MM.1S (cell line): Measurements from ENCODE around the gene ATF7.
"Not testable (repeated sequence)": the region's sequence is repeated elsewhere in the genome, so short reads cannot be mapped to it uniquely, and the experiment has no call there.

ENCODE experiments used
- DNase-seq: peaks from one replicate; pipeline ENCODE4 v3.0.0-alpha.2; 2015
- H2AFZ ChIP-seq: fragments of 300-600 bp; sonication (generic); 2 replicates; pipeline ENCODE4 v1.6.0; 2016; ENCODE audit warnings: antibody characterized with exemption, low read length
- H3F3A ChIP-seq: fragments of 300-600 bp; sonication (generic); 2 replicates; pipeline ENCODE4 v1.6.1; 2016; ENCODE audit warnings: mild to moderate bottlenecking, antibody characterized with exemption, low read length, moderate library complexity, mixed read lengths; ENCODE audit not compliant: insufficient read depth
- H3K27ac ChIP-seq: fragments of 300-600 bp; sonication (generic); 2 replicates; pipeline ENCODE4 v1.5.1; 2016; ENCODE audit warnings: mild to moderate bottlenecking, low read length
- H3K27me3 ChIP-seq: fragments of 300-600 bp; sonication (generic); replicated peaks from 2 replicates; pipeline ENCODE4 v1.6.0; 2016; ENCODE audit warnings: low read length; ENCODE audit not compliant: insufficient read depth
- H3K36me3 ChIP-seq: fragments of 300-600 bp; sonication (generic); replicated peaks from 2 replicates; pipeline ENCODE4 v1.6.1; 2016; ENCODE audit warnings: mild to moderate bottlenecking, low read length, mixed read lengths; ENCODE audit not compliant: insufficient read depth
- H3K4me1 ChIP-seq: fragments of 300-600 bp; sonication (generic); 2 replicates; pipeline ENCODE4 v1.6.1; 2016; ENCODE audit warnings: low read length, mixed read lengths
- H3K4me2 ChIP-seq: fragments of 300-600 bp; sonication (generic); 2 replicates; pipeline ENCODE4 v1.6.0; 2016; ENCODE audit warnings: low read depth, low read length
- H3K4me3 ChIP-seq: fragments of 300-600 bp; sonication (generic); 2 replicates; pipeline ENCODE4 v1.5.1; 2016; ENCODE audit warnings: low read length, mixed read lengths
- H3K79me2 ChIP-seq: fragments of 300-600 bp; sonication (generic); 2 replicates; pipeline ENCODE4 v1.6.1; 2016; ENCODE audit warnings: mixed run types, low read length, mixed read lengths
- H3K9ac ChIP-seq: fragments of 300-600 bp; sonication (generic); 2 replicates; pipeline ENCODE4 v1.6.1; 2016; ENCODE audit warnings: low read length, mixed read lengths
- H3K9me2 ChIP-seq: fragments of 300-600 bp; sonication (generic); replicated peaks from 2 replicates; pipeline ENCODE4 v1.6.1; 2016; ENCODE audit warnings: mild to moderate bottlenecking, low read length, mixed read lengths; ENCODE audit not compliant: insufficient read depth
- H3K9me3 ChIP-seq: fragments of 300-600 bp; sonication (generic); replicated peaks from 2 replicates; pipeline ENCODE4 v1.6.1; 2016; ENCODE audit warnings: mild to moderate bottlenecking, low read length, mixed read lengths; ENCODE audit not compliant: insufficient read depth
- H4K20me1 ChIP-seq: fragments of 300-600 bp; sonication (generic); 2 replicates; pipeline ENCODE4 v1.6.1; 2016; ENCODE audit warnings: mild to moderate bottlenecking, low read length, moderate library complexity, mixed read lengths; ENCODE audit not compliant: insufficient read depth
- CTCF ChIP-seq: fragments of 300-600 bp; sonication (generic); IDR thresholded peaks from 2 replicates; pipeline ENCODE4 v1.5.1; 2016; ENCODE audit warnings: antibody characterized with exemption, low read length, mixed read lengths
- EZH2 ChIP-seq: fragments of 300-600 bp; sonication (generic); optimal IDR thresholded peaks from 2 replicates; pipeline ENCODE3; 2017; ENCODE audit warnings: low read depth, mild to moderate bottlenecking, antibody characterized with exemption, low read length, mixed read lengths
- EZH2phosphoT487 ChIP-seq: fragments of 300-600 bp; sonication (generic); IDR thresholded peaks from 2 replicates; pipeline ENCODE4 v1.6.1; 2018; ENCODE audit warnings: antibody characterized with exemption, low read length

The ATF7 gene

DNA sequence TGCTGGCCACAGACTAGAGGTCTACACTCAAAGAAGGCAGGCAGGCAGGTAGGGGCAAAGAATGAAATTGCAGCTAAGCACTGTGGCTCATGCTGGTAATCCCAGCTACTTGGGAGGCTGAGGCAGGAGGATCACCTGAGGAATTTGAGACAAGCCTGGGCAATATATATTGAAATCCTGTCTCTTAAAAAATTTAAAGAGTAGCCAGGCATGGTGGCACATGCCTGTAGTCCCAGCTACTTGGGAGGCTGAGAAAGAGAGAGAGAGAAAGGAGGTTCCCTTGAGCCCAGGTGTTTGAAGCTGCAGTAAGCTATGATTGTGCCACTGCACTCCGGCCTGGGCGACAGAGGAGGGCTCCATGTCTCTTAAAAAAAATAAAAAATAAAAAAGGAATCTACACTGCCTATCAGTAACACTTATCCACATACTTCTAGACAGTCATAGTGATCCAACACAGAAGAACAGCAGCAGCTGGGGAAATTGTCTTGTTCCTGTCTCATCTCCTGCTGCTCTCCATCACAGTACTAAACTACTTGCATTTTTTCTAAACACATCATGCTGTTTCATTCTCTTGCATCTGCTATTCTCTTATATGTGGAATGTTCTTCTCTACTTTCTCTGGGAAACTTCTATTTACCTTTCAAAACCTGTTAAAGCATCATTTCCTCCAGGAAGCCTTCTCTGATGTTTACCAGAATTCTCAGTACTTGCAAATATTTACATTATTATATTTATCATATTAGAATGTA is 57.2 kb downstream of the ATF7 start:
- H3K4me1 ChIP-seq = peaks cover 6% of the 10 kb centered on the region
- H3K4me3 ChIP-seq = no peak overlapping the region
- no peak overlapping the region for H3K4me2 ChIP-seq
- no peaks in the 10 kb centered on the region for H3K9me2 ChIP-seq
- no peak for DNase-seq
- H3K79me2 ChIP-seq = no peaks in the 10 kb centered on the region
- H3K9ac ChIP-seq = no peak overlapping the region
- no peak for TF ChIP-seq CTCF
- TF ChIP-seq EZH2phosphoT487 = no peak
- no peak for TF ChIP-seq EZH2
- H3F3A ChIP-seq = no peaks in the 10 kb centered on the region
- no peaks in the 10 kb centered on the region for H3K27me3 ChIP-seq
- no peaks in the 10 kb centered on the region for H3K9me3 ChIP-seq
- no peak overlapping the region for H2AFZ ChIP-seq
- H3K27ac ChIP-seq = no peak overlapping the region
- no peaks in the 10 kb centered on the region for H4K20me1 ChIP-seq
- H3K36me3 ChIP-seq = no peaks in the 10 kb centered on the region

DNA sequence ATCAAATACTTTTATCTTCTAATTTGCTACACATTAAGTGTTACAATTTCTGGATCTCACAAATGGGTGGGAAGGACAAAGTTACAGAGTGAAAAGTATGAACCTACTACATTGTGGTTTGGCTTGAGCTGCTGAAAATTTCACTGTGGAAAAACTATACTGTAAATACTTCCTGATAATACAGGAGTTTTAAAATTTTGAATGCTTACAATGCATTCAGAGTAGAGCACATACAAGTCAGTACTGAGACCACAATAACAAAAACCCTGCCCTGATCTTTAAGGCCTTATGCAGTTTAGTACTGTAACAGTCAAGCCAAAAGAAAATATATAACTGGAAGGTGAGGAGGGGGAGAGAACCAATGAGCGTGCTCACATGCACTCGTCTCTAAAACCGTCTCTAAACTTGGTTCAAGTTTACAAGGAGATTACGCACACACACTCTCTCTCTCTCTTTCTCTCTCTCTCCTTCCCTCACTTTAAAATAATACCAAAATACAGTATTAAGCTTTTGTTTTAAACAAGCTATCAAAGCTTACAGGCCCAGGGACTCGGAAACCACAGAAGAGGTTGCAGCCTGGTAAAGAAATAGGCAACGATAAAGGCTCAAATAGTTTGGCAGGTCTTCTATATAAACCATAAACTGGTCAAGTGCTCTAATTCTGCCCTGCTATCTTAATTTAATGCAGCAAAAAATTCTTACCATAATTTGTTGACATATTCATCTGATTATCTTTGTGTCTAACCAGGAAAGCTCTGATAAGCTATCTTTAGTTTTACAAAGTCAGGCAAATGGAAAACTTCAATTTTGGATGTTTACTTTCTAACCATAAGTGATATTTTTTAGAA is 58.0 kb downstream of the ATF7 start:
- H3K4me1 ChIP-seq = peaks cover 6% of the 10 kb centered on the region
- no peaks in the 10 kb centered on the region for H3K79me2 ChIP-seq
- no peak overlapping the region for H3K9ac ChIP-seq
- H4K20me1 ChIP-seq = no peaks in the 10 kb centered on the region
- H3K4me3 ChIP-seq = no peak overlapping the region
- H2AFZ ChIP-seq = no peak overlapping the region
- TF ChIP-seq EZH2 (no peak), CTCF (no peak), EZH2phosphoT487 (no peak)
- H3K9me2 ChIP-seq = no peaks in the 10 kb centered on the region
- no peaks in the 10 kb centered on the region for H3K9me3 ChIP-seq
- no peak overlapping the region for H3K4me2 ChIP-seq
- H3K27me3 ChIP-seq = no peaks in the 10 kb centered on the region
- DNase-seq = no peak
- no peaks in the 10 kb centered on the region for H3F3A ChIP-seq
- no peak overlapping the region for H3K27ac ChIP-seq
- H3K36me3 ChIP-seq = no peaks in the 10 kb centered on the region

GRCh38 chr12:53565376-53565775 is 60.8 kb downstream of the ATF7 start:
- H3K9me3 ChIP-seq, H3K79me2 ChIP-seq, H4K20me1 ChIP-seq, H3F3A ChIP-seq, H3K4me3 ChIP-seq, H3K4me2 ChIP-seq, DNase-seq, H3K27ac ChIP-seq, H3K4me1 ChIP-seq, H3K9ac ChIP-seq, H3K9me2 ChIP-seq, H3K27me3 ChIP-seq, H2AFZ ChIP-seq, H3K36me3 ChIP-seq: not testable (repeated sequence)

DNA sequence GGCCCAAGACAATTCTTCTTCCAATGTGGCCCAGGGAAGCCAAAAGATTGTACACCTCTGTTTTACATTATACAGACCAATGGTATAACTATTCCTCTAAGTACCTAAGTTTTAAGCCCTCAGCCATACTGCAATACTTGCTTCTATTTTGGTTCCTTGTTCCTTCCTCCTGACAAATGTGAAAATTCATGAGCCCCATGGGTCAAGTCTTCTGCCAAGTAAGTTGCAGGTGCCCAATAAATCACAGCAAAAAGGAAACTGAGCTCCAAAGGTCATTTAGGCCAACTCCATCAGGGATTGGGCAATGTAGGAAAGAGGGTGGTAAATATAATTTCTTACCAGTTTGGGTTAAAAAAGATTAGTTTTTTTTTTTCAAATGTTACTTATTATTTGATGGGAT is 61.2 kb downstream of the ATF7 start:
- TF ChIP-seq EZH2phosphoT487 (no peak), CTCF (no peak), EZH2 (no peak)
- Histone ChIP-seq H3K9me3 (no peaks in the 10 kb centered on the region), H4K20me1 (no peaks in the 10 kb centered on the region), H2AFZ (no peak overlapping the region), H3K36me3 (no peaks in the 10 kb centered on the region), H3K9me2 (no peaks in the 10 kb centered on the region), H3K4me3 (no peak overlapping the region), H3K79me2 (no peaks in the 10 kb centered on the region), H3K27ac (no peak overlapping the region), H3K27me3 (no peaks in the 10 kb centered on the region), H3F3A (no peaks in the 10 kb centered on the region), H3K9ac (no peak overlapping the region), H3K4me1 (no peaks in the 10 kb centered on the region), H3K4me2 (no peak overlapping the region)
- no peak for DNase-seq
